ENCODE results near the gene SNORC.

SNORC gene

DNA sequence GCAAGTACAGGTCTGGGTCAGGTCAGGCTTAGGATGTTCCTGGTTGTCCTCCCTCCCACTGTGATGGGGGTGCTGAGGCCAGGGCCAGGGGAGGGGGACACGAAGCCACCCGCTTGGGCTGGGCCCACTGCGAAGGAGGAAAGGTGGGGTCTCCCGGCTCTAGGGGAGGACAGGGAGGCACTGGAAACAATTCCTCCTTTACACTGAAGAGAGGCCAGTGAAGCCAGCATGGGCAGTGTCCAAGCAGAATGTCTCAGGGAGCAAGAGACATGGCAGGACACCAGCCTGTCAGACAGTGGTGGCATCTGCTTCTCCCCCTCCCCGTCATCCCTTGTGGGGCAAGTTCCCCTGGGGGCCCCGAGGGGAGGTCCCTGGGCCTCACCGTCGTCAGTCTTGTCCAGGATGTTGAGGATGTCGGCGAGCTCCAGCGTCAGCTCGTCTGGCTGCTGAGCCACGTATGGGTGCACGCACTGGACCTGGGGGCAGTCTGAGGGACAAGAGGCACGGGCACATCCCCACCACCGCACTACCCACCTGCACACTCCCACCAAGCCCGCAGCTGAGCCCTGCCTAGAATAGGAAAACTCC lies 10.8 kb downstream of the SNORC start:
- H3K27me3 ChIP-seq (ENCODE audit: control insufficient read depth in 5 of 5, insufficient read depth in 4 of 5, low read length in 5 of 5) = peaks cover 19 to 39% (median 33%) of the 10 kb centered on the region in 5 donors
- H3K27ac ChIP-seq (ENCODE audit: low read depth, low read length) = no peak overlapping the region
- H3K36me3 ChIP-seq (ENCODE audit: control insufficient read depth in 5 of 5, insufficient read depth in 5 of 5, low read length in 5 of 5) = no peaks in the 10 kb centered on the region
- H3K4me3 ChIP-seq (ENCODE audit: low read depth in 1 of 5, low read length in 5 of 5) = no peak overlapping the region
- no peak overlapping the region for H3K9ac ChIP-seq (ENCODE audit: low read length in 5 of 5)
- H3K9me3 ChIP-seq (ENCODE audit: control insufficient read depth in 5 of 5, low read length in 5 of 5) = no peaks in the 10 kb centered on the region
- peaks cover 0 to 11% (median 3%) of the 10 kb centered on the region in 5 donors for H3K4me1 ChIP-seq (ENCODE audit: control insufficient read depth in 5 of 5, insufficient read depth in 5 of 5, low read length in 5 of 5)

- Histone ChIP-seq H3K4me3 (ENCODE audit: low read depth in 1 of 5, low read length in 5 of 5) (no peak overlapping the region), H3K36me3 (ENCODE audit: control insufficient read depth in 5 of 5, insufficient read depth in 5 of 5, low read length in 5 of 5) (no peaks in the 10 kb centered on the region), H3K4me1 (ENCODE audit: control insufficient read depth in 5 of 5, insufficient read depth in 5 of 5, low read length in 5 of 5) (peaks cover 0 to under 1% (median 0%) of the 10 kb centered on the region in 5 donors), H3K9me3 (ENCODE audit: control insufficient read depth in 5 of 5, low read length in 5 of 5) (no peaks in the 10 kb centered on the region), H3K9ac (ENCODE audit: low read length in 5 of 5) (no peak overlapping the region), H3K27ac (ENCODE audit: low read depth, low read length) (no peak overlapping the region), H3K27me3 (ENCODE audit: control insufficient read depth in 5 of 5, insufficient read depth in 4 of 5, low read length in 5 of 5) (peaks cover 18 to 38% (median 34%) of the 10 kb centered on the region in 5 donors)
These were observed 12.0 kb downstream of the SNORC start for GRCh38 chr2:232882085-232882484.

- H3K9me3 ChIP-seq (ENCODE audit: control insufficient read depth in 5 of 5, low read length in 5 of 5) = no peaks in the 10 kb centered on the region
- H3K4me1 ChIP-seq (ENCODE audit: control insufficient read depth in 5 of 5, insufficient read depth in 5 of 5, low read length in 5 of 5) = no peaks in the 10 kb centered on the region
- no peak overlapping the region for H3K9ac ChIP-seq (ENCODE audit: low read length in 5 of 5)
- H3K36me3 ChIP-seq (ENCODE audit: control insufficient read depth in 5 of 5, insufficient read depth in 5 of 5, low read length in 5 of 5) = no peaks in the 10 kb centered on the region
- H3K4me3 ChIP-seq (ENCODE audit: low read depth in 1 of 5, low read length in 5 of 5) = no peak overlapping the region
- H3K27me3 ChIP-seq (ENCODE audit: control insufficient read depth in 5 of 5, insufficient read depth in 4 of 5, low read length in 5 of 5) = peaks cover 14 to 36% (median 31%) of the 10 kb centered on the region in 5 donors
- no peak overlapping the region for H3K27ac ChIP-seq (ENCODE audit: low read depth, low read length)
These were observed 12.5 kb downstream of the SNORC start for GRCh38 chr2:232882505-232883115.

GRCh38 chr2:232883116-232883721 lies 13.2 kb downstream of the SNORC start:
- H3K36me3 ChIP-seq (ENCODE audit: control insufficient read depth in 5 of 5, insufficient read depth in 5 of 5, low read length in 5 of 5) = no peaks in the 10 kb centered on the region
- peaks cover 14 to 37% (median 25%) of the 10 kb centered on the region in 5 donors for H3K27me3 ChIP-seq (ENCODE audit: control insufficient read depth in 5 of 5, insufficient read depth in 4 of 5, low read length in 5 of 5)
- H3K4me3 ChIP-seq (ENCODE audit: low read depth in 1 of 5, low read length in 5 of 5) = no peak overlapping the region
- H3K9me3 ChIP-seq (ENCODE audit: control insufficient read depth in 5 of 5, low read length in 5 of 5) = no peaks in the 10 kb centered on the region
- no peaks in the 10 kb centered on the region for H3K4me1 ChIP-seq (ENCODE audit: control insufficient read depth in 5 of 5, insufficient read depth in 5 of 5, low read length in 5 of 5)
- H3K27ac ChIP-seq (ENCODE audit: low read depth, low read length) = no peak overlapping the region
- H3K9ac ChIP-seq (ENCODE audit: low read length in 5 of 5) = no peak overlapping the region

DNA sequence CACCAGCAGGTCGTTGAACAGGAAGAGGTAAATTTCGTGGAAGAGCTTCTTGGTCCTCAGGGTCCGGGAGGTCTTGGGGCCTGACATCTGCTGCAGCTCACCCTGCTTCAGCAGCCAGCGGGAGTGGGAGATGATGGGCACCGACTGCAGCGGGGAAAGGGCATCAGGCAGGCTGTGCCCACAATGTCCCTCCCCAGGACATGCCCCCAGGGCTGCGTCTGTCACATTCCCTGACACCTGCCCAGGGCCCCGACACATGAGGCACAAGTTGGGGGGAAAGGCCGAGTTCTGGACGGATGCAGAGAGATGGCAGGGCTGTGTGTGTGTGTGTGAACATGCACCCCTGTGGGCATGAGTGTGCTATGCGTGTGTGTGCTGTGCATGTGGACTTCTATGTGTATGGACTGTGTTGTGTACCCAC lies 13.9 kb downstream of the SNORC start:
- Histone ChIP-seq H3K9me3 (ENCODE audit: control insufficient read depth in 5 of 5, low read length in 5 of 5) (no peaks in the 10 kb centered on the region), H3K4me1 (ENCODE audit: control insufficient read depth in 5 of 5, insufficient read depth in 5 of 5, low read length in 5 of 5) (no peaks in the 10 kb centered on the region), H3K36me3 (ENCODE audit: control insufficient read depth in 5 of 5, insufficient read depth in 5 of 5, low read length in 5 of 5) (no peaks in the 10 kb centered on the region), H3K27me3 (ENCODE audit: control insufficient read depth in 5 of 5, insufficient read depth in 4 of 5, low read length in 5 of 5) (peaks cover 14 to 38% (median 22%) of the 10 kb centered on the region in 5 donors), H3K9ac (ENCODE audit: low read length in 5 of 5) (no peak overlapping the region), H3K4me3 (ENCODE audit: low read depth in 1 of 5, low read length in 5 of 5) (no peak overlapping the region), H3K27ac (ENCODE audit: low read depth, low read length) (no peak overlapping the region)

GRCh38 chr2:232884549-232885263 lies 14.6 kb downstream of the SNORC start:
- H3K9me3 ChIP-seq (ENCODE audit: control insufficient read depth in 5 of 5, low read length in 5 of 5) = no peaks in the 10 kb centered on the region
- no peak overlapping the region for H3K9ac ChIP-seq (ENCODE audit: low read length in 5 of 5)
- no peak overlapping the region for H3K4me3 ChIP-seq (ENCODE audit: low read depth in 1 of 5, low read length in 5 of 5)
- H3K36me3 ChIP-seq (ENCODE audit: control insufficient read depth in 5 of 5, insufficient read depth in 5 of 5, low read length in 5 of 5) = no peaks in the 10 kb centered on the region
- no peaks in the 10 kb centered on the region for H3K4me1 ChIP-seq (ENCODE audit: control insufficient read depth in 5 of 5, insufficient read depth in 5 of 5, low read length in 5 of 5)
- no peak overlapping the region for H3K27ac ChIP-seq (ENCODE audit: low read depth, low read length)
- H3K27me3 ChIP-seq (ENCODE audit: control insufficient read depth in 5 of 5, insufficient read depth in 4 of 5, low read length in 5 of 5) = peaks cover 15 to 38% (median 23%) of the 10 kb centered on the region in 5 donors

DNA sequence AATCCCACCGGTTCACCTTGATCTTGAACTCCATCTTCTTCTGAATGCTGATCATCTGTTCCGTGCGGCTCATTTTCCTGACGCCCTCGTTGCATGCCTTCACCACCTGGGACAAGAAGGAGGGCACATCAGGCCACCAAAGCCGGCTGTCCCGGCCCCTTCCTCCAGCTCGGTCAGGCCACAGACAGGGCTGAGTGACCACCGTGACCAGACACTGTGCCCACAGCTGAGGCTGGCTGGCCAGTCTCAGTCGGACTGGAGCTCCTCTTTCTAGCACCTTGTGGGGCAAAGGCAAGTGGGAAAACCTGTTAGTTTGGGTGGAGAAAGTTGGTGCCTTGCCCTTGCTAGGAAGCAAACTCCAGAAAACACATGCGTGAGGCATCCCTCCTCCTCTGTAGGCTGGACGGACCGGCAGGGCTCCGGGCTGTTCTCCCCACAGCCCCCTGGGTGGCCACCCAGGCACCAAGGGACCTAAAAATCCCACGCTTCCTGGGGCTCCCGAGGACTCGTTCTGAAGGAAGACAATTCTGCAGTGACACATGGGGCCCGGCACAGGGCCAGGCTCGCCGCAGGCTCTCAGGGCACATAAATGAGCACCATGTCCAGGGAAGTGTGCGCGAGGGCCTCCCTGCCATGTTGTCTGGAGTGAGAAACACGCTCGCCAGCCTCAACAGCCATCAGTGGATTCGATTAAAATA lies 15.3 kb downstream of the SNORC start:
- no peak overlapping the region for H3K4me3 ChIP-seq (ENCODE audit: low read depth in 1 of 5, low read length in 5 of 5)
- no peaks in the 10 kb centered on the region for H3K9me3 ChIP-seq (ENCODE audit: control insufficient read depth in 5 of 5, low read length in 5 of 5)
- no peaks in the 10 kb centered on the region for H3K36me3 ChIP-seq (ENCODE audit: control insufficient read depth in 5 of 5, insufficient read depth in 5 of 5, low read length in 5 of 5)
- peaks cover 18 to 41% (median 27%) of the 10 kb centered on the region in 5 donors for H3K27me3 ChIP-seq (ENCODE audit: control insufficient read depth in 5 of 5, insufficient read depth in 4 of 5, low read length in 5 of 5)
- no peaks in the 10 kb centered on the region for H3K4me1 ChIP-seq (ENCODE audit: control insufficient read depth in 5 of 5, insufficient read depth in 5 of 5, low read length in 5 of 5)
- H3K27ac ChIP-seq (ENCODE audit: low read depth, low read length) = no peak overlapping the region
- no peak overlapping the region for H3K9ac ChIP-seq (ENCODE audit: low read length in 5 of 5)

DNA sequence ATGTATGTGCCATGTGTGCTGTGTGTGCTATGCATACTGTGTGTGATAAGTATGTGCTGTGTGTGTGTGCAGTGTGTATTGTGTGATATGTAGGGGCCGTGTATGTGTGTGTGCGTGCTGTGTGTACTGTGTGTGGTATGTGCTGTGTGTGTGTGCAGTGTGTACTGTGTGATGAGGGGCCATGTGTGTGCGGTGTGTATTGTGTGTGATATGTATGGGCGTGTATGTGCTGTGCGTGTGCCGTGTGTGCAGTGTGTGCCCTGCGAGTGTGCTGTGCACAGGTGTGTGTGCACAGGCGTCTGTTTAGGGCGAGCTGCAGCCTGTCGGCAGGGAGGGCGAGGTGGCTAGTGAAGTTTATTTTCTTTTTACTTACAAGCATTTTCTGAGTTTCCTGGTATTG lies 16.1 kb downstream of the SNORC start:
- Histone ChIP-seq H3K4me1 (ENCODE audit: control insufficient read depth in 5 of 5, insufficient read depth in 5 of 5, low read length in 5 of 5) (peaks cover 0 to 5% (median 5%) of the 10 kb centered on the region in 5 donors), H3K36me3 (ENCODE audit: control insufficient read depth in 5 of 5, insufficient read depth in 5 of 5, low read length in 5 of 5) (no peaks in the 10 kb centered on the region), H3K27ac (ENCODE audit: low read depth, low read length) (no peak overlapping the region), H3K27me3 (ENCODE audit: control insufficient read depth in 5 of 5, insufficient read depth in 4 of 5, low read length in 5 of 5) (peaks cover 24 to 45% (median 34%) of the 10 kb centered on the region in 5 donors), H3K9ac (ENCODE audit: low read length in 5 of 5) (no peak overlapping the region), H3K9me3 (ENCODE audit: control insufficient read depth in 5 of 5, low read length in 5 of 5) (no peaks in the 10 kb centered on the region), H3K4me3 (ENCODE audit: low read depth in 1 of 5, low read length in 5 of 5) (no peak overlapping the region)

GRCh38 chr2:232886632-232887031 lies 16.6 kb downstream of the SNORC start:
- H3K36me3 ChIP-seq (ENCODE audit: control insufficient read depth in 5 of 5, insufficient read depth in 5 of 5, low read length in 5 of 5) = no peaks in the 10 kb centered on the region
- H3K4me1 ChIP-seq (ENCODE audit: control insufficient read depth in 5 of 5, insufficient read depth in 5 of 5, low read length in 5 of 5) = peaks cover 0 to 9% (median 5%) of the 10 kb centered on the region in 5 donors
- no peak overlapping the region for H3K27ac ChIP-seq (ENCODE audit: low read depth, low read length)
- H3K9me3 ChIP-seq (ENCODE audit: control insufficient read depth in 5 of 5, low read length in 5 of 5) = no peaks in the 10 kb centered on the region
- H3K27me3 ChIP-seq (ENCODE audit: control insufficient read depth in 5 of 5, insufficient read depth in 4 of 5, low read length in 5 of 5) = peaks cover 24 to 48% (median 39%) of the 10 kb centered on the region in 5 donors
- no peak overlapping the region for H3K4me3 ChIP-seq (ENCODE audit: low read depth in 1 of 5, low read length in 5 of 5)
- no peak overlapping the region for H3K9ac ChIP-seq (ENCODE audit: low read length in 5 of 5)
